CD4-positive, alpha-beta T cell treated with Interleukin-15 for 4 hours (primary cell): ENCODE data around the gene USP22.

Source experiments
- DNase-seq: peaks from one replicate; pipeline ENCODE4 v3.0.0-alpha.2; 2020; ENCODE audit warnings: low spot score

Gene USP22

GRCh38 chr17:21001111-21001812 is 41.5 kb downstream of the USP22 start:
- peak; percentile 12 for DNase-seq

GRCh38 chr17:20999841-21000532 is 42.8 kb downstream of the USP22 start:
- DNase-seq = no peak

DNA sequence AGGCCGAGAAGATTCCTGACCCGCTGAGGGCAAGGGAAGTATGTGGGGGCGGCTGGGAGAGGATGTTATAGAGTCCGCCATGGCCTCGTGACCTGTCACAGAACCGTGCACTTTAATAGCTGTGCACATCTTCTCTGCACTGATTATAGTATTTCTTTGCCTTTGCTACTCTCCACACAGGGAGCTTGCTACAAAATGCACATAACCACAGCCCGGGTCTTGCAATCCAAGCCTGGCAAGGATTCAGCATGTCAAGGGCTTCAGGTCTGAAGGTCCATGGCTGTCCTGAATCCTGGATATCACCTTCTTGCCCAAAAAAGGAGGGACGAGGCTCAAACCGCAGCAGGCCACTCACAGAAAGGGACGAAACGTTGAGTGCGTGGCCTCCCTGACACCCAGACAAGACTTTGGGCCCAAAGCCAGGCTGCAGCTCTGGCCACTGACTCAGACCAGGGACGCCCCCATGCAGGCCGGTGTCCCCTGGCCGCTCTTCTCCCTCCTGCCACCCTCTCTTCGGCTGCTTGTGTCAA is 43.7 kb downstream of the USP22 start:
- no peak for DNase-seq

DNA sequence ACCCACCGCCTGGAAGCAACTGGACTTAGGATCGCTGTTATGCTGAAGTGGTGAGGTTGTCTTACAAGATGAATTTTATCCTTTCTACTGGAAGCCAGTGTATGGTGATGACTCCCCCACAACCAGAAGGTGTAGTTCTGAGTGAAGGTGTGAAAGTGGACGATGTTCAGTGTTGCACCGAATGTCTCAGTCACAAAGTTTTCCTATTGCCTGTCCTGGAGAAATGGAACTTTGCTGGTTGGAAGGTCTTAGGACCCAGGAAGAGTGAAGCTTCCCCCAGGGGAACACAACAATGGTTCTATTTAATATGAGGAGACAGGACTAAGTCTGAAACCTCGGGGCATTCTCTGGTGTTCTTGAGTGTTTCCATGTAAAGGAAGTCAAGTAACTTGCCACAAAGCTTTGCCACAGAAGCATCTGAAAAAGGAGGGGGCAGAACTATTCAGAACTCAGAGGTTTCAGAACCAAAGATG is 44.2 kb downstream of the USP22 start:
- DNase-seq = no peak

- no peak for DNase-seq
These were observed 44.9 kb downstream of the USP22 start for GRCh38 chr17:20997711-20998570.

GRCh38 chr17:20996724-20997615 is 45.8 kb downstream of the USP22 start:
- no peak for DNase-seq

DNA sequence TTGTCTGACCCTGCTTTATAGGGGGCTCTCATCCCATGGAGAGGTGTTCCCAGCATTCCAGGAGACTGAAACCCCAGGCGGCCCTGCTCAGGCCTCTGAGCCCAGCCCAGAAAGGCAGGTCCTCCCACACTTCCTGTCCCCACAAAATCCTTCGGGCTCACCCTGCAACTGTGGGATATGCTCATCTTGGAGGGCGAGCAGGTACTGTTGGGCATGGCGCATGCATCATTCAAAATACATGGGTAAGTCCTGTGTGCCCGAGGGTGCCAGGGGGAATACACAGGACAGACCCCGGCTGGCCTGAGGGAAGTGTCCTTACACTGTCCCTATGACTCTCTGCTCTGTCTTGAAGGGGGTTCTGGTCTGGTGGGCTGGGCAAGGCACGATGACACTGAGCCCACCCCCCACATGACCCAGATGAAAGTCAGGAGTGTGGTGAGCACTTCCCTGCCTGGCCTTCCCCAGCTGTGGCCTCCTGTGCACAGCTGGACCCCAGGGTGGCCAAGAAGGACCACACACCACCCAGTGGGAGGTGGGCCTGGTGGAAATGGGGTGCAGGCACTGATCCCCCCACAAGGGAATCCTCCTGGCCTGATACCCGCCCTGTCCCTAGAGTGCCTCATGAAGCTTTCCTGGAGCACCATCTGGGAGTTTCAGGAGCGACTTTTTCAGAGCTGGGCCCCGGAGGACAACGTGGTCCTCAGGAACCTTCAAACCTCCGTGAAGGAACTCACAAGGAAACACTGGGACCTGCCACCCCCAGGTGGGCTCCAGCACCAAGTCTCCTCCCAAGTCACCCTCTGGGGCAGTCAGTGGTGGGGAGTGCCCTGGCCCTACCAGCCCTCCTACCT is 46.7 kb downstream of the USP22 start:
- no peak for DNase-seq

- DNase-seq = no peak
These were observed 47.5 kb downstream of the USP22 start for GRCh38 chr17:20995164-20995872.

DNA sequence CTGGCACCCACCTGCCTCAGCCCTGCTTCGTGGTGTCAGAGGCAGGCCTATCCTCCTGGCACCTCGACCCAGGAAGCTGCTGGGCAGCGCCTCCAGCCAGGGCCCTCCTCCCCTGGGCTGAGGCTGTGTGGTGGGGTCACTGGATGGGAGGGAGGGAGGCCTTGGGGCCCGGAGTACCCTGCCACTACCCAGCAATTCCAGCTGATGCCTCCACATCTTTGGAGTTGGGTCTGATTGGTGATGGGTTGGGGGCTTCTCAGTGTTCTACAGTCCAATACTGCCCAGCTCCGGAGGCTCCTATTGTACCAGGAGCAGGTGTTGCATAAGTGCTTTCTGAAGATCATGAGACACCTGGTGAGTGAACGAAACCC is 48.0 kb downstream of the USP22 start:
- DNase-seq = no peak

DNA sequence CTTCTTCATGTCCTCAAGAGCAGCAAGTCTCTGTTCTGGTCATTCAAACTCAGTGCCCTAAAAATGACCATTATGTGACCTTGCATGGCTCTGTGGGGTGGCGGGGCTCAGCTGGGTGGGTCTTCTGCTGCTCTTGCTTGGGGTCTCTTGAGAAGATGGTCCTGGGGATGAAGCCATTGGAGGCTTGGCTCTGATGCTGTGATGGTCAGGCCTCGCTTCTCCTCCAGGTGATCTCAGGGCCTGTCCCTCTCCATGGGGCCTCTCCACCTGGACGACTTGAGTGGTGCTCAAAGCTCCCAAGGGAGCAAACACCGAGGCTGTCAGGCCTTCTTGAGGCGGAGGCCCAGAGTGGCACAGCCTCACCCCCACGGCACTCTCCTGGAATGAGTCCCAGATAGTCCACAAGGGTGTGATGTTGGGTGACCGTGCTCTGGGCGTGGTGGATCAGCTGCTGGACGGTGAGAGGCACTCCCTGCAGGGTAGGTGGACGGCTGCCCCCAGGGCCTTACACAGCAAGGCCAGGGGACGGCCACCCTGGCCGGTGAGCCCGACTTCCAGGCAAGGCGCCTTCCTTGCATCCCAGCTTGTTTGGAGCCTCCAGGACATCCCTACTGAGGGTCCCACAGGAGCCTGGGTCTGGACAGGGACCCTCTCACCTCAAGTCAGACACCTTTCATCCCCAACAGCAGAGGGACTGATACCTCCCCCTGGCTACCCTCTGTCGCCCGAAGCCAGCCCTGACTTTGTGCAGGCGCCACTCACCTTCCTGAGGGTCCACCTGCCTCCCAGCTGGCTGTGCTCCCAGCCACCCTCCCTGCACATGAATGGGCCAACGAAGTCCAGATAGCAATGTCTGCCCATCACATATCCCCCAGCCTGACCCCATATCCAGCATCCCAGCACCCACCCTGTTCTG is 48.7 kb downstream of the USP22 start:
- no peak for DNase-seq

DNA sequence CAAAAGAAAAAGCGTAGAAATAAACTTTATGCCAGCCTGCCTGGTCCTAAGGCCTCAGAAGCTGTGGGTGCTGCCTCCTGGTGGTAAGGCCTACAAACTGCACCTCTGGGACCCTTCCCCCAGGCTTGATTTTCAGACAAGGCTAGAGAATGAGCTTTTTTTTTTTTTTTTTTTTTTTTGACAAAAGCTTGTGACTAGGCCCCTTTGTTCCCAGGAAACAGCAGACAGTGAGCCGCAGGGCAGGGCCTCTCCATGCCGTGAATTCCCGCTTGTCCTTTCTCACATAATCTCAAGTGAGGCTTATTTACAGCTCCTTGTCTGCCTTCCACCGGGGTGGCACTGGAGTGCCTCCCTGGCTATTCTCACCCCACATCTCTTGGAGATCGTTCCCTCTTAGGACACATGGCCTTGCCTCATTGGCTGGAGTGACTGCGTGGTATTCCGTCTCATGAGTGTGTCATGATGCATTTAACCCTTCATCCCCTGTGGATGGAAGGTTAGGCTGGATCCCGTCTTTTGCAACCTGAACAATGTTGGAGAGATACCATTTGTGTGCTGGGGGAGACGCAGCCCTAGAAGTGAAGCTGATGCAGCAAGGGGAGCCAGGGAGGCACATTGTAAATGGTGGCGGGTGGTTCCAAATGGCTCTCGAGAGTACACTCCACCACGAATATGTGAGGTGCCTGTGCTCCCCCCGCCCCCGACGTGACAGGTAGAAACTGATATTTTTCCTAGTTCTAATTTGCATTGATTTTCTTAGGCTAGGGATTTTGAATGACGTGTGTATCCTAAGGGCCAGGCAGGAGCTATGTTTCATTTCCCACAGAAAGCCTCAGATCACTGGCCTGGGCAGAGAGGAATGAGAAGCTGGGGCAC is 49.6 kb downstream of the USP22 start:
- peak; percentile 58 for DNase-seq

DNA sequence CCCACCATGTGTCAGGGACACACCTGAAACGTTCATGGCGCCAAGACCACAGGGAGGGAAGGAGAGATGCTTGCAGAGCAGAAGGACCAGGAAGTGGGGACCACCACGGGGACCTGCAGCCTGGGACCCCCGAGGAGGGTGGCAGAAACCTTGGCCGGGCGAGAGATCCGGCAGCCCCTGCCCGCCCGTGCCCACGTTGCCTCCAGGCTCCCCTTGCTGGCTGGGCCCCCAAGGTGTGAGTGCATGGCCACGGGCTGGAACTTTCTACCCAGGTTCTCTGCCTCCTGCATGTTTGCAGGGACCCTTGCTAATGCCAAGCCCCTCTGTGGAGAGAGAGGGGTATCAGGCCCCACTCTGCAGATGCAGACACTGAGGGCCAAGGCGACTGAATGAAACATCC is 50.4 kb downstream of the USP22 start:
- no peak for DNase-seq

DNA sequence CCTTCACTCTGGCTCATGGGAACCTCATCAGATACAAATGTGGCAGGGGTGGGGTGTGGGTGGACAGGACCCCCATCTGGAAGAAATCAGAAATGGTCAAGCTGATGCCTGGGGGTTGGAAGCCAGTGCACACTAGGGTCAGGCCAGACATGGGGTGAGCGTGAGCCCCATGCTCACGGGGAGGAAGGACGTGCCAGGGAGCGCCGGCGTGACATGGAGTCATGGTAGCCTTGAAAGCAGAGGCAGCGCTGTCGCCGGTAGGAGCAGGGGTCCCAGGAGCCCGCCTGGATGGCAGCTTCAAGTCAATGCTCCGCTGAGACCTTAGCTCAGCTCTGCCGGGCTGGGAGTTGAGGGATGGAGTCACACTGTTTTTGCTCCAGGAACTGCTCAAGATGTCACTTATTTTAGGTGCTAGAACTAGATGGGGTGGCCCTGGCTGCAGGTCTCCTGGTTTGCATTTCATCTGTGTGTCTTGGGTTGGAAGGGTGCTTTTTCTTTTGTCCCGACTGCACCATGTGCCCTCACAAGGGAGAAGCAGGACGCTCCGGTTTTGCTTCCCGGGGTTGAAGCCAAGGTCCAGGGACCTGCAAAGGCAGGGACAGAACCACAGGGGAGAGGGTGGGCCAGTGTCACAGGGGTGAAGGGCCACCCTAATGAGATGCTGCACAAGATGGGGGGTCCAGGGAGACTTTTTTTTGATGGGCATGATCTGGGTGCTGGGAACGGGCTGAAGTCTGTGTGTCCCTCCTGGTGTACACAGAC is 51.4 kb downstream of the USP22 start:
- DNase-seq = no peak

DNA sequence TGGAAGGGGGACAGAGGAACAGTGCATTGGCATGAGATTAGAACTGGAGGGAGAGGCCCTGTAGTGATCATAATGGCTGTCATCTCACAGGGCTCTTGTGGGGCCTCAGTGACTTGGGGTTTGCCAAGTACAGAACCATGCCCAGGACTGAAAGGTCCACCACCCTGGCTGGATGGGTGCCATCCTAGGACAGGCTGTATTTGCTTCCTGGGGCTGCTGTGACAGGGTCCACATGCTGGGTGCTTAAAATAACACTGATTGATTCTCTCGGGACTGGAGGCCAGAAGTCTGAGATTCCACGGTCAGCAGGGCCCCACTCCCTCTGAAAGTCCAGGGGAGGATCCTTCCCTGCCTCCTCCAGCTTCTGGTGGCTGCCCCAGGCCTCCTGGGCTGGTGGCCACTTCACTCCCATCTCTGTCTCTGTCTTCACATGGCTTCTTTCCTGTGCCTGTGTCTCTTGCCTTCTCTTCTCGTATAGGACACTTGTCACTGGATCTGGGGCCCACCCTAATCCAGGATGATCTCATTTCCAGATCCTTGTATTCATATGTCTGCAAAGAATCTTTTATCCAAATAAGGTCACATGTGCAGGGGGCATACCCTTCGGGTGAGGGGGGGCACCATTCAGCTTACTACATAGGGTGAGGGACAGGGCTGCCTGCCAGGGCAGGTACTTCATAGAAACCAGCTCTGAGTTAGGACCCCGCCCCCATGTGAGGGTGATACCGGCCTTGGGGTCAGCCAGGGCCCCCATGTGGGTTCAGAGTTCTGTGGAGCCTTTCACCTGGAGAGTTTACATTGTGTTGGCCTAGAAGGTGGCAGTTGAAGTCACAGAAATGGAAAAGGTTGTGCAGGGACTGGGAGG is 52.6 kb downstream of the USP22 start:
- DNase-seq = no peak

GRCh38 chr17:20989481-20989880 is 53.3 kb downstream of the USP22 start:
- no peak for DNase-seq

DNA sequence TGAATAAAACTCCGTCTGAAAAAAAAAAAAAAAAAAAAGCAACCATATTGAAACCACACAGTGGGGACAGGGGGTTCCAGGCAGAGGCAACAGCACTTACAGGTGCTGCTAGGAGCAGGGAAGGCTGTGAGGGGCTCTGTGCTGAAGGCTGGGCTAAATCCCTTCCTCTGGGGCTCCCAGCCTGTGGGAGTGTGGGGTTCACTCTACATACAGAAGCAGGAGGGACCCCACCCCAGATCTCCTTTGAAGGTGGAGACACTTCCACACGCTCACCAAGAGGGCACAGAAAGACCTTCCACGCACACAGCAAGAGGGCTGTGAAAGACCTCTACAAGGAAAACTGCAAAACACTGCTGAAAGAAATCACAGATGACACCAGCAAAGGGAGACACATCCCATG is 53.9 kb downstream of the USP22 start:
- DNase-seq = no peak
